Measurements from ENCODE around the gene ACBD4.

GRCh38 chr17:45104907-45105624, 30.4 kb upstream of the ACBD4 start:
- TF ChIP-seq POLR2A (IDR thresholded peaks at IDR 0.05) (no peak), CTCF (IDR thresholded peaks at IDR 0.05) (no peak), POLR2AphosphoS5 (IDR thresholded peaks at IDR 0.05) (no peak), EP300 (IDR thresholded peaks at IDR 0.05) (no peak)

All from suprapubic skin (tissue), 4 donors.